Measurements from ENCODE around the gene KRTAP10-2. TPM values are rescaled to one million over a fixed set of nuclear protein-coding genes. Genes with fewer than 3 reads are reported as not detected.

KRTAP10-2 gene
- total RNA-seq, 1 donor from 2014 or later, result not detected

Other genes with a start within 250 kb of the KRTAP10-2 start
- 23.0 and 23.4 TPM in 2 replicates for gene CFAP410, start 212.1 kb downstream of the KRTAP10-2 start, total RNA-seq
- not detected in 2 replicates for gene TRPM2, start 197.9 kb downstream of the KRTAP10-2 start, total RNA-seq
- 4.0 and 4.2 TPM in 2 replicates for gene LRRC3, start 96.0 kb downstream of the KRTAP10-2 start, total RNA-seq
- gene KRTAP10-1, start 11.3 kb downstream of the KRTAP10-2 start, total RNA-seq, result not detected in 2 replicates
- gene KRTAP10-3, start 7.3 kb upstream of the KRTAP10-2 start, total RNA-seq, result not detected in 2 replicates
- not detected in 2 replicates for gene KRTAP10-4, start 22.2 kb upstream of the KRTAP10-2 start, total RNA-seq
- not detected in 2 replicates for gene KRTAP10-5, start 29.1 kb upstream of the KRTAP10-2 start, total RNA-seq
- not detected in 2 replicates for gene KRTAP10-6, start 41.0 kb upstream of the KRTAP10-2 start, total RNA-seq
- not detected in 2 replicates for gene KRTAP10-7, start 49.1 kb upstream of the KRTAP10-2 start, total RNA-seq
- gene KRTAP10-8, start 60.6 kb upstream of the KRTAP10-2 start, total RNA-seq, result not detected in 2 replicates
- not detected in 2 replicates for gene KRTAP10-9, start 75.6 kb upstream of the KRTAP10-2 start, total RNA-seq
- not detected in 2 replicates for gene KRTAP10-10, start 85.9 kb upstream of the KRTAP10-2 start, total RNA-seq
- not detected in 2 replicates for gene KRTAP10-11, start 94.9 kb upstream of the KRTAP10-2 start, total RNA-seq
- gene KRTAP12-4, start 103.2 kb upstream of the KRTAP10-2 start, total RNA-seq, result not detected in 2 replicates
- gene KRTAP12-3, start 106.4 kb upstream of the KRTAP10-2 start, total RNA-seq, result not detected in 2 replicates
- gene KRTAP12-2, start 115.4 kb upstream of the KRTAP10-2 start, total RNA-seq, result not detected in 2 replicates
- not detected in 2 replicates for gene KRTAP12-1, start 130.7 kb upstream of the KRTAP10-2 start, total RNA-seq
- not detected in 2 replicates for gene KRTAP10-12, start 145.7 kb upstream of the KRTAP10-2 start, total RNA-seq
- gene TSPEAR, start 160.1 kb upstream of the KRTAP10-2 start, total RNA-seq, result not detected in 2 replicates